ENCODE measurements around the gene C14orf180. TPM values are rescaled to one million over a fixed set of nuclear protein-coding genes. Genes with fewer than 3 reads are reported as not detected.
"Not testable (repeated sequence)": the region's sequence is repeated elsewhere in the genome, so short reads cannot be mapped to it uniquely, and the experiment has no call there.

C14orf180 gene
- total RNA-seq, 1 experiment from 2014 or later = not detected

DNA sequence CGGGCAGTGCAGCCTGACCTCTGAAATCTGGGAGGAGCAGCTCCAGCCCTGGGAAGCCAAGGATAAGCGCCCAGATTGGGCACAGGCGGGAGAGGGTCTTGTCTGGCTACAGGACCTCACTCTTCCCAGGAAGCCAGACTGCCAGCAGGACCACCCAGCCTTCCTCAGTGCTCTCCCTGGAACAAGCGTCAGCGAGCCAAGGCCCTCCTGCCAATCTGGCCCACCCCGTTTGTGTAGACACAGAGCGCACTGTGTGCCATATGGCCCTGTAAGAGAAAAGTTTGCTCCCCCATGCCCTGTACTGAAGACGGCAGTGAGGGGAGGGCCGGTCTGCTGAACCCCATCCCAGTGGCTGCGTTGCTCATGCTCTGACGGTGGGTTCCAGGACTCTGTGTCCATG, 1.2 kb upstream of the C14orf180 start:
- Histone ChIP-seq H4K8ac (replicated peaks; ENCODE audit: insufficient read length, low read depth, low read length) (no peak overlapping the region), H4K20me1 (ENCODE audit: control insufficient read depth, insufficient read depth, insufficient read length) (no peaks in the 10 kb centered on the region), H3K56ac (ENCODE audit: insufficient read length, low read depth, low read length) (no peak overlapping the region), H2AFZ (ENCODE audit: low read length) (no peak overlapping the region), H2BK5ac (ENCODE audit: insufficient read length, low read length) (no peak overlapping the region), H4K91ac (ENCODE audit: insufficient read length, low read depth, low read length) (no peak overlapping the region), H3K4ac (ENCODE audit: low read depth, low read length) (no peak overlapping the region), H4K5ac (ENCODE audit: insufficient read length, low read depth, low read length) (no peak overlapping the region), H3K4me2 (ENCODE audit: insufficient read depth, insufficient read length, low read length) (no peak overlapping the region), H3K23ac (ENCODE audit: insufficient read length, low read depth, low read length) (no peak overlapping the region), H3K14ac (ENCODE audit: insufficient read depth, low read length) (no peak overlapping the region), H2BK15ac (ENCODE audit: low read depth, low read length) (no peak overlapping the region), H3K27me3 (ENCODE audit: insufficient read depth, low read length) (no peaks in the 10 kb centered on the region), H3K79me2 (ENCODE audit: insufficient read depth, low read length) (no peaks in the 10 kb centered on the region), H2BK20ac (ENCODE audit: low read depth, low read length, poor library complexity, severe bottlenecking) (no peak overlapping the region), H3K27ac (ENCODE audit: insufficient read length, low read depth, low read length) (no peak overlapping the region), H3T11ph (ENCODE audit: low read length) (no peak overlapping the region), H2BK120ac (ENCODE audit: low read depth, low read length, poor library complexity, severe bottlenecking) (no peak overlapping the region), H3K23me2 (ENCODE audit: insufficient read length, low read depth, low read length, poor library complexity, severe bottlenecking) (no peaks in the 10 kb centered on the region), H3K9ac (ENCODE audit: extremely low read depth, insufficient read length, low read length) (no peak overlapping the region), H3K79me1 (ENCODE audit: insufficient read depth, low read depth, low read length, poor library complexity, severe bottlenecking) (no peaks in the 10 kb centered on the region), H3K18ac (ENCODE audit: insufficient read length, low read depth, low read length) (no peak overlapping the region), H3K9me3 (ENCODE audit: control insufficient read depth, low read depth, low read length) (no peaks in the 10 kb centered on the region), H2AK5ac (ENCODE audit: insufficient read length, low read length) (no peak overlapping the region), H2BK12ac (ENCODE audit: insufficient read length, low read depth, low read length) (no peak overlapping the region), H3K4me1 (ENCODE audit: insufficient read depth, low read length) (no peaks in the 10 kb centered on the region)
- no peaks in the 10 kb centered on the region; the same call in 1 of the 2 replicates for H3K27me3 Mint-ChIP-seq (ENCODE audit: low read depth)
- H3K36me3 Mint-ChIP-seq (ENCODE audit: insufficient read depth in 1 of 3, low read depth in 3 of 3) = no peaks in the 10 kb centered on the region
- TF ChIP-seq, protein P1, sequence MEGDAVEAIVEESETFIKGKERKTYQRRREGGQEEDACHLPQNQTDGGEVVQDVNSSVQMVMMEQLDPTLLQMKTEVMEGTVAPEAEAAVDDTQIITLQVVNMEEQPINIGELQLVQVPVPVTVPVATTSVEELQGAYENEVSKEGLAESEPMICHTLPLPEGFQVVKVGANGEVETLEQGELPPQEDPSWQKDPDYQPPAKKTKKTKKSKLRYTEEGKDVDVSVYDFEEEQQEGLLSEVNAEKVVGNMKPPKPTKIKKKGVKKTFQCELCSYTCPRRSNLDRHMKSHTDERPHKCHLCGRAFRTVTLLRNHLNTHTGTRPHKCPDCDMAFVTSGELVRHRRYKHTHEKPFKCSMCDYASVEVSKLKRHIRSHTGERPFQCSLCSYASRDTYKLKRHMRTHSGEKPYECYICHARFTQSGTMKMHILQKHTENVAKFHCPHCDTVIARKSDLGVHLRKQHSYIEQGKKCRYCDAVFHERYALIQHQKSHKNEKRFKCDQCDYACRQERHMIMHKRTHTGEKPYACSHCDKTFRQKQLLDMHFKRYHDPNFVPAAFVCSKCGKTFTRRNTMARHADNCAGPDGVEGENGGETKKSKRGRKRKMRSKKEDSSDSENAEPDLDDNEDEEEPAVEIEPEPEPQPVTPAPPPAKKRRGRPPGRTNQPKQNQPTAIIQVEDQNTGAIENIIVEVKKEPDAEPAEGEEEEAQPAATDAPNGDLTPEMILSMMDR (conservative IDR thresholded peaks at IDR 0.05) = no peak
- no peak for DNase-seq
- no peak overlapping the region for H3K4me3 Mint-ChIP-seq
- no peak overlapping the region for H3K27ac Mint-ChIP-seq
- H3K9me3 Mint-ChIP-seq = no peaks in the 10 kb centered on the region
- no CpG with 5 or more reads among the region's 11 CpGs for WGBS (ENCODE audit: extremely low coverage, insufficient read length, low lambda C conversion rate)
- H3K4me1 Mint-ChIP-seq = peaks cover 0 to 7% of the 10 kb centered on the region in 2 experiments; a peak in 2 of 4 replicates

DNA sequence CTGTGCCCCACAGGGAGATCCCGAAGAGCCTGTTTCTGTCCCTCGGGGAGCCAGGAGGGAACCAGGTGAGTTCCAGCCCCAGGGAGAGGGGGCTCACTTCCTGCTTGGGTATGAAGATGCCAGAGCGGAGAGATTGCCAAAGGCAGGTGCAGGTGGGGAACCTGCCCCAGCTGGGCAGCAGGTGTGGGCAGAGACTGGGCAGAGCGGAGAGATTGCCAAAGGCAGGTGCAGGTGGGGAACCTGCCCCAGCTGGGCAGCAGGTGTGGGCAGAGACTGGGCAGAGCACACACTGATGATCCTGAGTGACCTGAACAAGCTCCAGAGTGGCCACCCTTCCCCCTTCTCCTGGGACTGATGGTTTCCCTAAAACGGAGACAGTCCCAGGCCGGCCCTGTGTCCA, 375 bp downstream of the C14orf180 start:
- H2BK12ac ChIP-seq (ENCODE audit: insufficient read length, low read depth, low read length); H2AK5ac ChIP-seq (ENCODE audit: insufficient read length, low read length); H3K9me3 Mint-ChIP-seq; H2AFZ ChIP-seq (ENCODE audit: low read length); H3K18ac ChIP-seq (ENCODE audit: insufficient read length, low read depth, low read length); H3K36me3 Mint-ChIP-seq (ENCODE audit: insufficient read depth in 1 of 3, low read depth in 3 of 3); H3K9me3 ChIP-seq (ENCODE audit: control insufficient read depth, low read depth, low read length); H4K8ac ChIP-seq (replicated peaks; ENCODE audit: insufficient read length, low read depth, low read length); H2BK20ac ChIP-seq (ENCODE audit: low read depth, low read length, poor library complexity, severe bottlenecking); H3K4ac ChIP-seq (ENCODE audit: low read depth, low read length); H3K4me1 ChIP-seq (ENCODE audit: insufficient read depth, low read length); H3K27me3 Mint-ChIP-seq (ENCODE audit: low read depth); H3K23ac ChIP-seq (ENCODE audit: insufficient read length, low read depth, low read length); H2BK15ac ChIP-seq (ENCODE audit: low read depth, low read length); H3K56ac ChIP-seq (ENCODE audit: insufficient read length, low read depth, low read length); H3K79me1 ChIP-seq (ENCODE audit: insufficient read depth, low read depth, low read length, poor library complexity, severe bottlenecking); H4K20me1 ChIP-seq (ENCODE audit: control insufficient read depth, insufficient read depth, insufficient read length); H3K23me2 ChIP-seq (ENCODE audit: insufficient read length, low read depth, low read length, poor library complexity, severe bottlenecking); H3K9ac ChIP-seq (ENCODE audit: extremely low read depth, insufficient read length, low read length); H3K27ac Mint-ChIP-seq; H2BK5ac ChIP-seq (ENCODE audit: insufficient read length, low read length); H4K91ac ChIP-seq (ENCODE audit: insufficient read length, low read depth, low read length); H3K4me3 Mint-ChIP-seq; H4K5ac ChIP-seq (ENCODE audit: insufficient read length, low read depth, low read length); H3K4me2 ChIP-seq (ENCODE audit: insufficient read depth, insufficient read length, low read length); DNase-seq; H3K79me2 ChIP-seq (ENCODE audit: insufficient read depth, low read length); H3K4me1 Mint-ChIP-seq; H3K27ac ChIP-seq (ENCODE audit: insufficient read length, low read depth, low read length); H3T11ph ChIP-seq (ENCODE audit: low read length); H3K14ac ChIP-seq (ENCODE audit: insufficient read depth, low read length); H2BK120ac ChIP-seq (ENCODE audit: low read depth, low read length, poor library complexity, severe bottlenecking); H3K27me3 ChIP-seq (ENCODE audit: insufficient read depth, low read length): not testable (repeated sequence)
- whole genome bisulfite sequencing (ENCODE audit: extremely low coverage, insufficient read length, low lambda C conversion rate) = no CpG with 5 or more reads among the region's 6 CpGs

All from H9 (cell line).